ENCODE results near the gene ATXN1. TPM values are rescaled to one million over a fixed set of nuclear protein-coding genes. Genes with fewer than 3 reads are reported as not detected.
A peak's percentile ranks its signal among the peaks of the same experiment; 100 is the strongest.

The ATXN1 gene
- total and polyA plus RNA-seq, 2 of the 8 experiments (the other 6 are each of a cell fraction or from before 2014, with no cell fraction given): 1.6 to 4.0 TPM

- no peak overlapping the region for H3K27ac ChIP-seq (ENCODE audit: low read depth, low read length)
- H3K9ac ChIP-seq (replicated peaks in 1 of 4; ENCODE audit: extremely low read depth in 1 of 4, low read depth in 3 of 4, low read length in 3 of 4): no peak overlapping the region
- no peak for FAIRE-seq
- no peaks in the 10 kb centered on the region for H3K9me3 ChIP-seq (ENCODE audit: insufficient read depth in 2 of 2, low read depth in 1 of 2, low read length in 1 of 2)
- H3K18ac ChIP-seq (ENCODE audit: extremely low read depth, low read length): no peak overlapping the region
- H3K56ac ChIP-seq (replicated peaks; ENCODE audit: insufficient read length, low read depth, low read length): no peak overlapping the region
- no peak overlapping the region for H2AK5ac ChIP-seq (ENCODE audit: low read depth, low read length)
- H2BK120ac ChIP-seq (replicated peaks; ENCODE audit: low read depth, low read length): no peak overlapping the region
- no peaks in the 10 kb centered on the region for H3K36me3 ChIP-seq (ENCODE audit: control insufficient read depth in 2 of 4, insufficient read depth in 4 of 4, low read length in 3 of 4)
- no peak overlapping the region for H2BK12ac ChIP-seq (ENCODE audit: low read depth, low read length)
- no peak overlapping the region for H3K23ac ChIP-seq (ENCODE audit: insufficient read length)
- H2BK20ac ChIP-seq (ENCODE audit: low read length): no peak overlapping the region
- no peak overlapping the region for H4K5ac ChIP-seq (ENCODE audit: insufficient read length, low read depth, low read length)
- H3K79me2 ChIP-seq (ENCODE audit: control insufficient read depth in 1 of 2, insufficient read depth in 2 of 2, low read length in 2 of 2): no peaks in the 10 kb centered on the region
- peak overlapping the region; percentile 7; the same call in 1 of the 2 replicates for H2AFZ ChIP-seq (ENCODE audit: low read length)
- no peaks in the 10 kb centered on the region for H3K79me1 ChIP-seq (ENCODE audit: low read depth, low read length)
- peaks cover 0 to 3% (median 0%) of the 10 kb centered on the region in 4 experiments; a peak in 1 of 7 replicates for H3K4me1 ChIP-seq (replicated peaks in 1 of 4; ENCODE audit: control insufficient read depth in 3 of 4, insufficient read depth in 4 of 4, low read length in 3 of 4)
- H3K14ac ChIP-seq (ENCODE audit: insufficient read length): no peak overlapping the region
- no peaks in the 10 kb centered on the region; a peak in 2 of 7 replicates for H3K27me3 ChIP-seq (replicated peaks in 1 of 4; ENCODE audit: control insufficient read depth in 3 of 4, extremely low read depth in 1 of 4, insufficient read depth in 3 of 4, low read length in 3 of 4)
- H4K91ac ChIP-seq (replicated peaks; ENCODE audit: insufficient read length, low read length): no peak overlapping the region
- H3K23me2 ChIP-seq (ENCODE audit: low read depth, low read length): no peaks in the 10 kb centered on the region
- no peak overlapping the region for H2BK5ac ChIP-seq (ENCODE audit: low read depth, low read length)
- no peak overlapping the region for H4K8ac ChIP-seq (ENCODE audit: extremely low read depth, insufficient read depth, low read length)
- H3K4ac ChIP-seq (replicated peaks; ENCODE audit: insufficient read length, low read depth, low read length): no peak overlapping the region
- H3K4me3 ChIP-seq (ENCODE audit: extremely low read depth in 1 of 4, insufficient read depth in 2 of 4, low read depth in 3 of 4, low read length in 4 of 4): no peak overlapping the region
- DNase-seq (ENCODE audit: low read depth in 1 of 2, low spot score in 2 of 2): peak; percentile 61 to 82
- ChIA-PET CTCF (ENCODE audit: partially characterized antibody) (interaction anchor here (0.6 to 6.2 kb wide), 37 partner anchors 8 to 1052 kb away, joined by 3 to 43 read pairs (median 4); partner anchors contain the start of gene ATXN1), POLR2A (ENCODE audit: partially characterized antibody) (interaction anchor here (1.2 kb wide), 1 partner anchor 8 kb away, joined by 4 read pairs; no protein-coding TSS in a partner anchor)
- H2BK15ac ChIP-seq (ENCODE audit: low read length): no peak overlapping the region
- H4K20me1 ChIP-seq (replicated peaks in 1 of 2; ENCODE audit: control insufficient read depth in 1 of 2, insufficient read depth in 2 of 2, low read length in 2 of 2): no peaks in the 10 kb centered on the region
- H3K4me2 ChIP-seq (ENCODE audit: insufficient read depth in 1 of 2, low read depth in 2 of 2, low read length in 2 of 2): no peak overlapping the region
- WGBS, 2 experiments (ENCODE audit: extremely low coverage in 1 of 2, insufficient coverage in 1 of 2, insufficient read length in 1 of 2, insufficient replicate concordance in 2 of 2, low coverage in 1 of 2, low lambda C conversion rate in 2 of 2, missing lambda C conversion rate in 1 of 2): 46% methylated on average over 16 of the region's 16 CpGs; no CpG with 5 or more reads in 1 of the 2 experiments
- TF ChIP-seq, protein P1, sequence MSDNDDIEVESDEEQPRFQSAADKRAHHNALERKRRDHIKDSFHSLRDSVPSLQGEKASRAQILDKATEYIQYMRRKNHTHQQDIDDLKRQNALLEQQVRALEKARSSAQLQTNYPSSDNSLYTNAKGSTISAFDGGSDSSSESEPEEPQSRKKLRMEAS (IDR thresholded peaks at IDR 0.05): peak; percentile 72
- 0 out of 2 replicates have a peak, but pooled peaks have one; percentile 17 for TF ChIP-seq E2F6 (IDR thresholded peaks at IDR 0.05)
- TF ChIP-seq RAD21 (IDR thresholded peaks at IDR 0.05 in 1 of 2, conservative IDR thresholded peaks at IDR 0.05 in 1 of 2; ENCODE audit: low read depth in 2 of 2, low read length in 2 of 2): peak; percentile 72 to 80
- peak; percentile 64; the same call in 1 of the 2 replicates for TF ChIP-seq CREB1 (IDR thresholded peaks at IDR 0.05)
- TF ChIP-seq, protein P2, sequence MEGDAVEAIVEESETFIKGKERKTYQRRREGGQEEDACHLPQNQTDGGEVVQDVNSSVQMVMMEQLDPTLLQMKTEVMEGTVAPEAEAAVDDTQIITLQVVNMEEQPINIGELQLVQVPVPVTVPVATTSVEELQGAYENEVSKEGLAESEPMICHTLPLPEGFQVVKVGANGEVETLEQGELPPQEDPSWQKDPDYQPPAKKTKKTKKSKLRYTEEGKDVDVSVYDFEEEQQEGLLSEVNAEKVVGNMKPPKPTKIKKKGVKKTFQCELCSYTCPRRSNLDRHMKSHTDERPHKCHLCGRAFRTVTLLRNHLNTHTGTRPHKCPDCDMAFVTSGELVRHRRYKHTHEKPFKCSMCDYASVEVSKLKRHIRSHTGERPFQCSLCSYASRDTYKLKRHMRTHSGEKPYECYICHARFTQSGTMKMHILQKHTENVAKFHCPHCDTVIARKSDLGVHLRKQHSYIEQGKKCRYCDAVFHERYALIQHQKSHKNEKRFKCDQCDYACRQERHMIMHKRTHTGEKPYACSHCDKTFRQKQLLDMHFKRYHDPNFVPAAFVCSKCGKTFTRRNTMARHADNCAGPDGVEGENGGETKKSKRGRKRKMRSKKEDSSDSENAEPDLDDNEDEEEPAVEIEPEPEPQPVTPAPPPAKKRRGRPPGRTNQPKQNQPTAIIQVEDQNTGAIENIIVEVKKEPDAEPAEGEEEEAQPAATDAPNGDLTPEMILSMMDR (IDR thresholded peaks at IDR 0.05; ENCODE audit: control extremely low read depth in 1 of 3, insufficient read depth in 1 of 3, low read depth in 1 of 3, low read length in 3 of 3): peak; percentile 86 to 95 (median 94)
Measured at GRCh38 chr6:16770701-16771569, 9.7 kb upstream of the ATXN1 start.
